ENCODE results near the gene CYP27A1. TPM values are rescaled to one million over a fixed set of nuclear protein-coding genes. Genes with fewer than 3 reads are reported as not detected.
"Not testable (repeated sequence)": the region's sequence is repeated elsewhere in the genome, so short reads cannot be mapped to it uniquely, and the experiment has no call there.

Gene CYP27A1
- total RNA-seq, 2 experiments from 2014 or later: not detected

- CTCF ChIA-PET: interaction anchor here (0.5 to 1.2 kb wide), 2 partner anchors 62 to 68 kb away, joined by 3 to 4 read pairs; no protein-coding TSS in a partner anchor
Observed at GRCh38 chr2:218756599-218757377, 25.2 kb upstream of the CYP27A1 start.

GRCh38 chr2:218761795-218762194 is 20.2 kb upstream of the CYP27A1 start:
- ChIA-PET POLR2A (no interaction called here), CTCF (no interaction called here)

More at GRCh38 chr2:218756599-218757377, 25.2 kb upstream of the CYP27A1 start:
- POLR2A ChIA-PET: interaction anchor here (0.6 kb wide), 1 partner anchor 190 kb away, joined by 4 read pairs; no protein-coding TSS in a partner anchor

DNA sequence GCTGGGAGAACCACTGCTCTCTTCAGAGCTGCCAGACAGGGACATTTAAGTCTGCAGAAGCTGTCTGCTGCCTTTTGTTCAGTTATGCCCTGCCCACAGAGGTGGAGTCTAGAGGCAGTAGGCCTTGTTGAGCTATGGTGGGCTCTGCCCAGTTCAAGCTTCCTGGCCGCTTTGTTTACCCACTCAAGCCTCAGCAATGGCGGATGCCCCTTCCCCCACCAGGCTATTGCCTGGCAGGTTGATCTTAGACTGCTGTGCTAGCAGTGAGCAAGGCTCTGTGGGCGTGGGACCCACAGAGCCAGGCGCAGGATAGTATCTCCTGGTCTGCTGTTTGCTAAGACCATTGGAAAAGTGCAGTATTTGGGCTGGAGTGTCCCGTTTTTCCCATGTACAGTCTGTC is 9.2 kb upstream of the CYP27A1 start:
- POLR2A ChIA-PET: not testable (repeated sequence)
- CTCF ChIA-PET: interaction anchor here (1.2 kb wide), 1 partner anchor 80 kb away, joined by 3 read pairs; no protein-coding TSS in a partner anchor

- POLR2A ChIA-PET: interaction anchor here (0.6 kb wide), 1 partner anchor 511 kb away, joined by 4 read pairs; no protein-coding TSS in a partner anchor
- CTCF ChIA-PET: no interaction called here
Observed at GRCh38 chr2:218773881-218774280, 8.1 kb upstream of the CYP27A1 start.

DNA sequence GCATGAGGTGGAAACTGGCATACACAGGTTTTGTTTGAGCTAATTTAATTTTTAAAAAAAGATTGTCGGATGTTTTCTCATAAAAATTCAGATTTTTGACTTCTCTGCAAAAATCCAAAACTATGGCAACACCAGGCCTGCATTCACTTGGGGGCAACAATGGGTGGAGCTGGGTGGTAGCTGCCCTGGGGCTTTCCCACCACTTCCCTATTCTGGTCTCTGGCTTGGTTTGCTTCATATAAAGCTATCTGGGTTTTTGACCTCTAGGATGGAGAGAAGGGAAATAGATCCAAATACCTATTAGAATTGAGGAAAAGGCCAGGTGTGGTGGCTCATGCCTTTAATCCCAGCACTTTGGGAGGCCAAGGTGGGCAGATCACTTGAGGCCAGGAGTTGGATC is 5.5 kb upstream of the CYP27A1 start:
- ChIA-PET CTCF (interaction anchor here (0.6 kb wide), 1 partner anchor 76 kb away, joined by 3 read pairs; no protein-coding TSS in a partner anchor), POLR2A (no interaction called here)

DNA sequence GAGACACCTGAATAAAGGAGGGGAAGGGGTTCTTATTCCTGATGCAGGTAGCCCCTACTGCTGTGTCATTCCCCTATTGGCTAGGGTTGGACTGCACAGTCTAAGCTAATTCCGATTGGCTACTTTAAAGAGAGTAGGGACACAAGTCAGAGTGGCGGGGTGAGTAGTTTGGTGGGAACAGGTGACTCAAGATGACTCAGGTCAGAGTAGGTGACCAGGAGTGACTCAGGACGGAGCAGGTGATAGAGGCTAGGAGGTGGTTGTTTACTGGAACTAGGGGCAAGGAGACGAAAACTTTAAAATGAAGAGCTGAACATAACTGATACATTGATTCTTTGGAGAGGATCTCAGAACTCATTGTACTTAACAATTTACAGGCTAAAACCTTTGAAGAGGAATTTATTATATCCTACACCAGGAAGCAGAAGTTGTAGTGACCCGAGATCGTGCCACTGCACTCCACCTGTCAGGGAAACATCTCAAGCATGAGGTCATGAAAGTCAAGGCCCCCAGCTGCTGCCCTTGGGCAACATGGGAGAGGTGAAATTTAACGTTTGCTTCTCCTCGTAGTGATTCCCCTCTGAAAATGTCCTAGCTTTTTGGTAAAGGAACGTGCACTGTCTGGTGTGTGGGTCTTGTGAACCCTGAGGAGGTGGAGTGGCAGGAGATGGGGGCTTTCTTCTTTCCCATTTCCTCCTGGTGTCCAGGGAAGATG is 4.5 kb upstream of the CYP27A1 start:
- ChIA-PET POLR2A (interaction anchor here (0.5 kb wide), 1 partner anchor 228 kb away, joined by 4 read pairs; no protein-coding TSS in a partner anchor), CTCF (no interaction called here)

DNA sequence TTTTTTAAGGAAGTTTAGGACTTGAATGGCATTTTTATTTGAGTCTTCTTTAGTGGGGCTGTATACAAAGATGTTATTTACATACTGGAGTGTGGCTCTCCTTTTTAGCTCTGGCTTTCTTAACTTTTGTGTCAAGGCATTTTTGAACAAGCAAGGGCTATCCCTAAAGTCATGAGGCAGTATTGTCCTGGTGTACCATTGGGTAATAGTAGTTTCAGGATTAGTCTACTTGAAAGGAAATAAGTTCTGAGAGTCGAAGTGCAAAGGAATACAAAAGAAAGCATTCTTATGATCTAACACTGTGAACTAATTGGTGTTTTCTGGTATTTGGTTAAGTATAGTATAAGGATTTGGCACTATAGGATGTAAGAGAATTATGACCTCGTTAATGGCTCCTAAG is 1.9 kb upstream of the CYP27A1 start:
- POLR2A ChIA-PET: no interaction called here
- CTCF ChIA-PET: interaction anchor here (0.6 kb wide), 1 partner anchor 32 kb away, joined by 5 read pairs; no protein-coding TSS in a partner anchor

DNA sequence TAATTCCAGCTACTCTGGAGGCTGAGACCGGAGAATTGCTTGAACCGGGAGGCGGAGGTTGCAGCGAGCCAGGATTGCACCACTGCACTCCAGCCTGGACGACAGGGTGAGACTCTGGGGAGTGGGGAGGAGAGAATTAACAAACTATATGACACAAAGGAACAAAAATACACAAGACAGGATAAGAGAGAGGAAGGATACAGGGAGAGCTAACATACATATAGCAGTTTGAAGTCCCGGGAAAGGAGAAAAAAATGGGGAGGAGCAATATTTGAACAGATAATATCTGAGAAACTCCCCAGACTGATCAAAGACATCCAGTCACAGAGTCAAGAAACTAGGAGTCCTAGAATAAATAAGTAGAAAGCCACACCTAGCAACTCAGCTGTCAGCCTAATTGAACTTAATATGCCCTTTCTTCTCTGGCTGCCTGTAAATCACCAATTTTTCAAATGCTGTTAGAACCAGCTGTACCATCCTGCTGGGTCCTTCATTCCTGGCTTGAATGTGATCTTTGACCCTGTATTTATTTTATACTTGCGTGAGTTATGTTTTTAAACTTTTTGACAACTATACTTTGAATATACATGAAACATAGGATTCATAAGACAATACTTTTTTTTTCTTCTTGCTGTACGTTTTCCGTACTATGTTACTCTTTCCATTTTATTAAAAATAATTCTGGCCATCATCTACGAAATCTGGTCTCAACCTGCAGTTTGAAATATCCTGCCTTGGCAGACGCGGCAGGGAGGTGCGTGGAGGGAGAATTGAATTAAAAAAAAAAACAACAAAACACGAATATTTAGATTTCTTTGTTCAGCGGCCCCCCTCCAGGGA is 876 bp upstream of the CYP27A1 start:
- ChIA-PET CTCF (no interaction called here), POLR2A (no interaction called here)

GRCh38 chr2:218782528-218782844 is 539 bp downstream of the CYP27A1 start:
- ChIA-PET POLR2A (no interaction called here), CTCF (no interaction called here)

DNA sequence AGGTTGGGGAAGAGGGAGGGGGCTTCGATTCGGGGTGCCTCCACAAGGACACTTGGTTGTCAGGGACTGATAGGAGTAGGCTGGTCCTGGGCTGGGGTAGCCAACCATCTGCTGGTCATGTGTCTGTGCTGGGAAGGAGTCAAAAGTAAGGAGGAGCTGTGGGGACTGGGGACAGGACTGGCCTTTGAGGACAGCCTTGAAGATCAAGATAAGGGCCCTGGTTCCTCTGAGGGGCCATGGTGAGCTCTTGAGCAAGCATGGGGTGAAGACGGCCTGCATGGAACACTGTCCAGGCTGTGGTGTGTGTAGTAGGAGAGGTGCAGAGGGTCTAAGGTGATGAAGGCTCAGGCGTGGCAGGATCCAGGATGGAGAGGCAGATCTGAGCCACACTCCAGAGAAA is 1.7 kb downstream of the CYP27A1 start:
- ChIA-PET POLR2A (no interaction called here), CTCF (no interaction called here)

- POLR2A ChIA-PET: no interaction called here
- CTCF ChIA-PET: no interaction called here
Observed at GRCh38 chr2:218785103-218785502, 3.2 kb downstream of the CYP27A1 start.

DNA sequence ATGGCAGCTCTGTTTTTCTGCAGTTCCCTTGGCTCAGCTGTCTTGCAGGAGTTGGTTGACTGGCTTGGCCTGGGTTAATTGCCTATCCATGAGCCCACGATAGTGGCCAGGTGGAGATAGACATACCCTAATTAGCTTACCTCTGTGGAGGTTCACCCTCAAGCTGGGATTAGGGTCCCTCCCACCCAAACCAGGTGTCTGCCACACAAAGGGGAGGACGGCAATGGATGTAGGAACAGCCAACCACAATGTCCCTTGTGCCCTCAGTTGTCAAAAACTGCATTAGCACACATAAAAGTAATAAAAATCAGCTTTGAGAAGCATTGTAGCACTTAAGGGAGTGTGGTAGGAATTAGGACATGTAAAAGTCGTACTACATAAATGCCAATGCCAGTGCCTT is 4.2 kb downstream of the CYP27A1 start:
- CTCF ChIA-PET: no interaction called here
- POLR2A ChIA-PET: no interaction called here

GRCh38 chr2:218788529-218789255 is 6.7 kb downstream of the CYP27A1 start:
- CTCF ChIA-PET: no interaction called here
- POLR2A ChIA-PET: no interaction called here

DNA sequence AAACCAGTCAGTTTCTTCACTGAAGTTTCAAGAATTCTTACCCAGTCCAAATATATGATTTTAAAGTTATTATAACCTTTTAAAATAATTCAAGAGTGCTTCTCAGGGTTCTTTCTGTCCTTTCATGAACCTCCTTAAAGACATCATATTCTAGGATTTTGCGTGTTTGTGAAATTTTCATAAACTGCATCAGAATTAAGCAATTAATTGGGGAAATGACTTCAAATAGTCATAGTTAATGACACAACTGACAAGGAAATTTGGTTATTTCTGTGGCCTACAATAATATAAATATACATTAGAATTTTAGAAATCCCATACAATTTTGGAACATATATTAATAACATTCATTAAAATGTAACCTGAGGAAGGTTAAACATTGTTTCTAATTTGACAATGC is 10.5 kb downstream of the CYP27A1 start:
- CTCF ChIA-PET: no interaction called here
- POLR2A ChIA-PET: no interaction called here

- CTCF ChIA-PET: no interaction called here
Observed at GRCh38 chr2:218796691-218797090, 14.7 kb downstream of the CYP27A1 start.

GRCh38 chr2:218798767-218799504 is 17.0 kb downstream of the CYP27A1 start:
- ChIA-PET POLR2A (no interaction called here), CTCF (no interaction called here)

More at GRCh38 chr2:218796691-218797090, 14.7 kb downstream of the CYP27A1 start:
- POLR2A ChIA-PET: no interaction called here

DNA sequence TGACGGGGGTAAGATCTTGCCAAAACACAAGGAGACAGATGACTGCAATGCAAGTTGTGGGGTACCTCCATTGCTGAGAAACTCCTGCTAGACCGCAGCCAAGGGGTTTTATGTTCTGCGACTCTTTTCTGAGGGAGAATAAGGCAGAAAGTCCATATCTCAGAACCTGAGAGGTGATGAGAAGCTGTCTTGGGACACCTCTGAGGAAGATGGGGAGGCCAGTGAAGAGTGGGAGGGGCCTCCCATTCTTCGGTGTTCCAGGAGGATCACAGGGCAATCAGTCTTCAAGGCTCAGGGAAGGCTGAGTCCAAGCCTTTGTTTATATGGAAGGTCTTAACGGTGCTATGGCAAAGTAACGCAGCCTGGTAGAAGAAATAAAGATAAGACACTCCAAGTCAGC is 18.0 kb downstream of the CYP27A1 start:
- POLR2A ChIA-PET: no interaction called here
- CTCF ChIA-PET: no interaction called here

DNA sequence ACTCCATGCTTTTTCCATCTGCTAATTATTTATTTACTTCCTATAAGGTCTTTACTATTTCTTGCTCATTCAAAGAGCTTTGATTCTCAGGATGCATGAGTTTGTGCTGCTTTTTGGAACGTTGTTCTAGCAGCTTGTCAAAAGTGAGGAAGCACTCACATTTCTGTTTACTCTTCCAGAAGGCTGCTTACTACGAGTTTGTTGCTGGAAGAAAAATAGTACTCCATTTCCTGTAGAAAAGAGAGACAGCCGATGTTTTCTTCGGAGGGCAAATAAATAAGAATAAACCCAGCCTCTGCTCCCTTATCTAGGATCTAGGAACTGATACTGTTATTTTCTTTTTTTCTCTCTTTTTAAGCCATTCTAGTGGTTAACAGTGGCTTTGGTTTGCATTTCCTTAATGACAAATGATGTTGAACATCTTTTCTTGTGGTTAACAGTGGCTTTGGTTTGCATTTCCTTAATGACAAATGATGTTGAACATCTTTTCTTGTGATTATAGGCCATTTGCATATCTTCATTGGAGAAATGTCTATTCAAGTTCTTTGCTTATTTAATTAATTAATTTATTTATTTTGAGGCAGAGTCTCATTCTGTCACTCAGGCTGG is 20.5 kb downstream of the CYP27A1 start:
- CTCF ChIA-PET: interaction anchor here (1.0 kb wide), 1 partner anchor 8 kb away, joined by 3 read pairs; no protein-coding TSS in a partner anchor
- POLR2A ChIA-PET: no interaction called here

- ChIA-PET POLR2A (no interaction called here), CTCF (no interaction called here)
Observed at GRCh38 chr2:218804817-218805216, 22.9 kb downstream of the CYP27A1 start.
